ENCODE results near the gene LYPD5. TPM values are rescaled to one million over a fixed set of nuclear protein-coding genes. Genes with fewer than 3 reads are reported as not detected.
A peak's percentile ranks its signal among the peaks of the same experiment; 100 is the strongest.
"Not testable (repeated sequence)": the region's sequence is repeated elsewhere in the genome, so short reads cannot be mapped to it uniquely, and the experiment has no call there.

The LYPD5 gene, protein sequence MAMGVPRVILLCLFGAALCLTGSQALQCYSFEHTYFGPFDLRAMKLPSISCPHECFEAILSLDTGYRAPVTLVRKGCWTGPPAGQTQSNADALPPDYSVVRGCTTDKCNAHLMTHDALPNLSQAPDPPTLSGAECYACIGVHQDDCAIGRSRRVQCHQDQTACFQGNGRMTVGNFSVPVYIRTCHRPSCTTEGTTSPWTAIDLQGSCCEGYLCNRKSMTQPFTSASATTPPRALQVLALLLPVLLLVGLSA
- total RNA-seq, result 1 to 10 TPM in 1 of 2 experiments, under 1 TPM in 1; 0.62 to 1.2 TPM

DNA sequence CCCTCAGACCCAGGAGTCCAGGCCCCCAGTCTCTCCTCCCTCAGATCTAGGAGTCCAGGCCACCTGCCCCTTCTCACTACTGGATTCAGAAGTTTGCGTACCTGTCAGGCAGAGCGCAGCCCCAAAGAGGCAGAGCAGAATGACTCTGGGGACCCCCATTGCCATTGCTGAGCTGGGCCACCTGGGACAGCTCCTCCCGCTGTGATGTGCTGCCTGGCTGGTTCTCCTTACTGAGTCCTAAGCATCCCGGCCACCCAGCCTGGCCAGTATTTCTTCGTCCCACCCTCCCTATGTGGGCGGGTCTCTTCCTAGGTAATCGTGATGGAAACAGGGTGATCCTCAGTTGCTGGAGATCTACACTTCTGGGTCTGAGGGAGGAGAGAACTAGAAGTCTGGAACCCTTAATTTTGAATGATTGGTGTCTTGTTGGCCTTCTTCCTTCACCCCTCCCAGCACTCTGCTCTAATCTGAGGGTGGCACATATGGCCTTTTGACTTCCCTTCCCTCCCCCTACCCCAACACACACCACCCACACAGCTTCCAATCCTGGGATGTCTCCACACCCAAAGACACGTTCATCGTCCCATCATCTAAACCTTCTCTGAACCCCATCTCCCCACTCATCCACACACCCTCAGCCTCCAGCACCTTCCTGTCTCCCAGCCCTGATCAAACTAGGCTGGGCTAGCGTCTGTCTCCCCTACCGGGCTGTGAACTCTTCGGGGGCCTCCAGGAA is at the start of gene LYPD5:
TSS of gene LYPD5 (minus strand) at position 232 of the 736 bp plus-strand sequence. CDS start at position 165, 67 bp downstream.
- intact Hi-C loops (cut with micrococcal nuclease), result no loop called here
- H3K4me1 Mint-ChIP-seq (ENCODE audit: low read depth), result peaks cover 10% of the 10 kb centered on the region
- H3K36me3 Mint-ChIP-seq, result no peaks in the 10 kb centered on the region
- no peaks in the 10 kb centered on the region for H3K9me3 Mint-ChIP-seq
- no peak within 1 kb of the TSS for H3K27ac Mint-ChIP-seq
- DNase-seq, result no peak
- H3K4me3 Mint-ChIP-seq, result no peak within 1 kb of the TSS
- H3K27me3 Mint-ChIP-seq, result no peaks in the 10 kb centered on the region
- POLR2A ChIA-PET, result no interaction called here
- CTCF ChIA-PET, result no interaction called here

DNA sequence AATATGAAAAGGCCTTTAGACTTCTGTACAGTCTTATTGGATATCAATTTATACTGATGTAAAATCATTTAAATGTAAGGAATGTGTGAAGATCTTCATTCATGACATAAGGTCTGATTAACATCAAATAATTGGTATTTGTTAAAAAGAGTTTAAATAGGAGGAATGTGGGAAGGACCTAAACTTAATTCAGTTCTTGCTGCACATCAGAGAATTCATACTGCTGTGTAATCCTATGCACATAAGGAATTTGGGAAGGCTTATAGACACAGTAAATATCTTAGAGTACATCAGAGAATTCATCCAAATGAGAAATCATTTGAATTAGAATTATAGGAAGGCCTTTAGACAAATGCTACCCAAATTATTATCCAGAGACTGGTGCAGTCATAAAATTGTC is 46.6 kb upstream of the LYPD5 start:
- Mint-ChIP-seq H3K9me3 (peaks cover 77% of the 10 kb centered on the region), H3K27ac (no peak overlapping the region), H3K36me3 (peaks cover 47% of the 10 kb centered on the region), H3K4me1 (ENCODE audit: low read depth) (no peaks in the 10 kb centered on the region), H3K27me3 (no peaks in the 10 kb centered on the region), H3K4me3 (no peak overlapping the region)
- DNase-seq, result no peak
- POLR2A ChIA-PET, result no interaction called here
- CTCF ChIA-PET, result no interaction called here
- intact Hi-C loops (cut with micrococcal nuclease), result no loop called here

DNA sequence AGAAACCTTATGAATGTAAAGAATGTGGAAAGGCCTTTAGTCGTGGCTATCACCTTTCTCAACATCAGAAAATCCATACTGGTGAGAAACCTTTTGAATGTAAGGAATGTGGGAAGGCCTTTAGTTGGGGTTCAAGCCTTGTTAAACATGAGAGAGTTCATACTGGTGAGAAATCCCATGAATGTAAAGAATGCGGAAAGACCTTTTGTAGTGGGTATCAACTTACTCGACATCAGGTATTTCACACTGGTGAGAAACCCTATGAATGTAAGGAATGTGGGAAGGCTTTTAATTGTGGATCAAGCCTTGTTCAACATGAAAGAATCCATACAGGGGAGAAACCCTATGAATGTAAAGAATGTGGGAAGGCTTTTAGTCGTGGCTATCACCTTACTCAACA is 45.6 kb upstream of the LYPD5 start:
- DNase-seq, result no peak
- Mint-ChIP-seq H3K4me3 (no peak overlapping the region), H3K27ac (no peak overlapping the region), H3K4me1 (ENCODE audit: low read depth) (no peaks in the 10 kb centered on the region), H3K27me3 (no peaks in the 10 kb centered on the region), H3K36me3 (peaks cover 53% of the 10 kb centered on the region), H3K9me3 (peaks cover 74% of the 10 kb centered on the region)
- CTCF ChIA-PET, result no interaction called here
- intact Hi-C loops (cut with micrococcal nuclease), result no loop called here
- POLR2A ChIA-PET, result no interaction called here

DNA sequence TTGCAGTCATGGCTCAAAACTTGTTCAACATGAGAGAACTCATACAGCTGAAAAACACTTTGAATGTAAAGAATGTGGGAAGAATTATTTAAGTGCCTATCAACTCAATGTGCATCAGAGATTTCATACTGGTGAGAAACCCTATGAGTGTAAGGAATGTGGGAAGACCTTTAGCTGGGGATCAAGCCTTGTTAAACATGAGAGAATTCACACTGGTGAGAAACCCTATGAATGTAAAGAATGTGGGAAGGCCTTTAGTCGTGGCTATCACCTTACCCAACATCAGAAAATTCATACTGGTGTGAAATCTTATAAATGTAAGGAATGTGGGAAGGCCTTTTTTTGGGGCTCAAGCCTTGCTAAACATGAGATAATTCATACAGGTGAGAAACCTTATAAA is 45.0 kb upstream of the LYPD5 start:
- POLR2A ChIA-PET, result no interaction called here

DNA sequence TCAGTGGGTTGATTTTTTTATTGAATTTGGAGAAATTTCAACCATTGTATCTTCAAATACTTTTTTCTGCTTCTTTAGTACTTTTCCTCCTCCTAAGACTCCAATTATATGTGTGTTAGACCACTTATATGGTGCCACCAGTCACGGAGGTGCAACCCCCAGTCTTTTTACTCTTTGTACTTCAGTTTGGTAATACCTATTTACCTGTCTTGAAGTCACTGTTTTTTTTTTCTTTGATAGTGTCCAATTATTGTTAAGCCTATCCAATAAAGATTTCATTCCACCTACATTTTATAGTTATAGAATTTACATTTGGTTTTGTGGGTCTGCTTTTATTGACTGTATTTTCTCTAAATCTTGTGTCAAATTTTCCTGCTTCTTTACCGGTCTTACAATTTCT is 39.8 kb upstream of the LYPD5 start:
- CTCF ChIA-PET, result no interaction called here
- Mint-ChIP-seq H3K36me3 (peaks cover 81% of the 10 kb centered on the region), H3K4me1 (ENCODE audit: low read depth) (no peaks in the 10 kb centered on the region), H3K27me3 (no peaks in the 10 kb centered on the region), H3K27ac (no peak overlapping the region), H3K4me3 (no peak overlapping the region), H3K9me3 (peaks cover 67% of the 10 kb centered on the region)
- POLR2A ChIA-PET, result no interaction called here
- intact Hi-C loops (cut with micrococcal nuclease), result no loop called here
- DNase-seq, result no peak

More for the DNA sequence above, 45.0 kb upstream of the LYPD5 start:
- Mint-ChIP-seq H3K27me3 (no peaks in the 10 kb centered on the region), H3K36me3 (peaks cover 54% of the 10 kb centered on the region), H3K4me1 (ENCODE audit: low read depth) (no peaks in the 10 kb centered on the region), H3K27ac (no peak overlapping the region), H3K4me3 (no peak overlapping the region), H3K9me3 (peaks cover 71% of the 10 kb centered on the region)
- intact Hi-C loops (cut with micrococcal nuclease), result no loop called here
- CTCF ChIA-PET, result interaction anchor here (0.6 kb wide), 1 partner anchor 605 kb away, joined by 3 read pairs; no protein-coding TSS in a partner anchor
- no peak for DNase-seq

DNA sequence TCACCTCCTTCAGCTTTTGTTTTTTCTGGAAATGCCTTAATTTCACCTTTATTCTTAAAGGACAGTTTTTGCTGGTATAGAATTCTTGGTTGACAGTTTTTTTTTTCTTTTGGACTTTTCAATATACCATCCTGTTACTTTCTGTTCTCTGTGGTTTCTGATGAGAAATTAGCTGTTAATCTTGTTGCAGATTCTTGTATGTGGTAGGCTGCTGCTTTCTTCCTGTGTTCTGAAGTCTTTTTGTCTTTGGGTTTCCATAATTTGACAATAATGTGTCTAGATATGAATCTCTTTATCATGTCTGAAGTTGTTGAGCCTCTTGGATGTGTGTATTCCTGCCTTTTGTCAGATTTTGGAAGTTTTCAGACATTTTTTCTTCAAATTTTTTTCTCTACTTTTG is 36.9 kb upstream of the LYPD5 start:
- no peak for DNase-seq
- Mint-ChIP-seq H3K36me3 (peaks cover 87% of the 10 kb centered on the region), H3K27ac (no peak overlapping the region), H3K27me3 (no peaks in the 10 kb centered on the region), H3K4me3 (no peak overlapping the region), H3K9me3 (peaks cover 63% of the 10 kb centered on the region), H3K4me1 (ENCODE audit: low read depth) (no peaks in the 10 kb centered on the region)
- CTCF ChIA-PET, result no interaction called here
- POLR2A ChIA-PET, result no interaction called here
- intact Hi-C loops (cut with micrococcal nuclease), result no loop called here

DNA sequence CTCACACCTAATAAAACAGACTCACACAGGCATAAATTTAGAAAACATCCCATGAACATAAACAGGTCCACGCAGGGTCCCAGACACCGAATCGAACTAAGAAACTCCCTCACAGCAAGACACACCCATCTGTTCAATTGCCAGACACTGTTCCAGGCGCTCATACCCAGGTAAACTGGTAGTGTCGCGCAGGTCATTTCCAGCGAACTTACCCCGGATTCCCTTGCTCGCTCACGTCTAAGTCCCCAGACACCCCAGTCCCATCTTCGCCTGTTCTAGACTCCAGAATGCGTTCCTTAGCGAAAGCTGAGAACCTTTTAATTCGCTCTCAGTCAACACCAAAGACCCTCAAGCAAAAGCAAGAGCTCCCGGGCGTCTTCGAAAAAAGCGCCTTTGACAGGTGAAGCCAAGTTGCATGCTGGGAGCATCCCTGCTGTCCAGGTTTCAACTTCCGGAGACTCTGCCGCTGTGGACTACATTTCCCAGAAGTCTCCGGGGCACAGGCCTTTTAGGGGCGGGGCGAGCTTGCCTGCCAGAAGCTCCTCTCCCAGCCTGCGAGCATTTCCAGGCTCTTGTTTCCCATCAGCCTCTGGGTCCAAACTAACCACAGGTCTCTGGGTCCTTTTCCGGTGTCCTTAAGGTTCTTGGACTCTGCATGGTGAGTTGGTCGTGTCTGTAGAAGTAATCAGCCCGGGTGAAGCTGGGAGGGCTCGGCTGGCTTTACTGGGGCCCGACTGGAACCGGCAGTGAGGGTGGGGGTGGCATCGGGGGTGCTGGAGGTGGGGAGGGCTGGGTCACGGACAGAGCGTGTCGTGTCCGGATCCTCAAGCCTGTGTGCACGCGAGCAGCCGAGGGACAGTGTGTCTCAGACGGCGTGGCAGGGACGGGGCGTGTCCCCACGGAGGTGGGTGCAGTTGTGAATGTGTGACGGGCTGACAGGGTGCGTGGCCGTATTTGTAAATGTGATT is 24.8 kb upstream of the LYPD5 start, which contains the start of gene ZNF283:
TSS of gene ZNF283 (plus strand) at position 535 of the 968 bp plus-strand sequence. CDS start 6,184 bp downstream, outside the sequence.
- POLR2A ChIA-PET, result interaction anchor here (0.7 kb wide), 1 partner anchor 1089 kb away, joined by 3 read pairs; no protein-coding TSS in a partner anchor

DNA sequence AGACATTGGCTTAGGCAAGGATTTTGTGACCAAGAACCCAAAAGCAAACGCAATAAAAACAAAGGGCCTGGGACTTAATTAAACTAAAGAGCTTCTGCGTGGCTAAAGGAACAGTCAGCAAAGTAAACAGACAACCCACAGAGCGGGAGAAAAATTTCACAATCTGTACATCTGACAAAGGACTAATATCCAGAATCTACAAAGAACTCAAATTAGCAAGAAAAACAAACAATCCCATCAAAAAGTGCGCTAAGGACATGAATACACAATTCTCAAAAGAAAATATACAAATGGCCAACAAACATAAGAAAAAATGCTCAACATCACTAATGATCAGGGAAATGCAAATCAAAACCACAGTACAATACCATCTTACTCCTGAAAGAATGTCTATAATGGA is 22.3 kb upstream of the LYPD5 start:
- intact Hi-C loops (cut with micrococcal nuclease); H3K27ac Mint-ChIP-seq; H3K9me3 Mint-ChIP-seq; H3K4me3 Mint-ChIP-seq; CTCF ChIA-PET; POLR2A ChIA-PET; DNase-seq: not testable (repeated sequence)
- Mint-ChIP-seq H3K36me3 (peaks cover 16% of the 10 kb centered on the region), H3K4me1 (ENCODE audit: low read depth) (peaks cover 28% of the 10 kb centered on the region), H3K27me3 (peaks cover 12% of the 10 kb centered on the region)

More for the DNA sequence above, 24.8 kb upstream of the LYPD5 start, which contains the start of gene ZNF283:
- Mint-ChIP-seq H3K9me3 (peaks cover 8% of the 10 kb centered on the region), H3K4me3 (peak within 1 kb of the TSS; percentile 88), H3K36me3 (peaks cover 34% of the 10 kb centered on the region), H3K27ac (peak within 1 kb of the TSS; percentile 54), H3K27me3 (no peaks in the 10 kb centered on the region), H3K4me1 (ENCODE audit: low read depth) (peaks cover 16% of the 10 kb centered on the region)
- CTCF ChIA-PET, result interaction anchor here (0.6 to 1.6 kb wide), 3 partner anchors 18 to 673 kb away, joined by 3 to 4 read pairs (median 4); partner anchors contain the start of gene ZNF180
- DNase-seq, result peak; percentile 92
- intact Hi-C loops (cut with micrococcal nuclease), result loop anchor here (1.0 to 2.0 kb wide), 5 partner anchors 74 to 674 kb away; partner anchors contain the start of genes ZNF180, ZNF221, ZNF284 and ZNF45

DNA sequence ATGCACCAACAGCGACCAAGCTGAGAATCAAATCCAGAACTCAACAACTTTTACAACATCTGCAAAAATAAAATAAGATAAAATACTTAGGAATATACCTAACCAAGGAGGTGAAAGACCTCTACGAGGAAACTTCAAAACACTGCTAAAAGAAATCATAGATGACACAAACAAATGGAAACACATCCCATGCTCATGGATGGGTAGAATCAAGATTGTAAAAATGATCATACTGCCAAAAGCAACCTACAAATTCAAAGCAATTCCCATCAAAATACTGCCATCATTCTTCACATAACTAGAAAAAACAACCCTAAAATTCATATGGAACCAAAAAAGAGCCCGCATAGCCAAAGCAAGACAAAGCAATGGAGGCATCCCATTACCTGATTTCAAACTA is 21.6 kb upstream of the LYPD5 start:
- H3K27ac Mint-ChIP-seq; CTCF ChIA-PET; H3K9me3 Mint-ChIP-seq; intact Hi-C loops (cut with micrococcal nuclease); POLR2A ChIA-PET; H3K4me3 Mint-ChIP-seq; DNase-seq: not testable (repeated sequence)
- H3K36me3 Mint-ChIP-seq, result peaks cover 12% of the 10 kb centered on the region
- peaks cover 12% of the 10 kb centered on the region for H3K27me3 Mint-ChIP-seq
- peaks cover 28% of the 10 kb centered on the region for H3K4me1 Mint-ChIP-seq (ENCODE audit: low read depth)

DNA sequence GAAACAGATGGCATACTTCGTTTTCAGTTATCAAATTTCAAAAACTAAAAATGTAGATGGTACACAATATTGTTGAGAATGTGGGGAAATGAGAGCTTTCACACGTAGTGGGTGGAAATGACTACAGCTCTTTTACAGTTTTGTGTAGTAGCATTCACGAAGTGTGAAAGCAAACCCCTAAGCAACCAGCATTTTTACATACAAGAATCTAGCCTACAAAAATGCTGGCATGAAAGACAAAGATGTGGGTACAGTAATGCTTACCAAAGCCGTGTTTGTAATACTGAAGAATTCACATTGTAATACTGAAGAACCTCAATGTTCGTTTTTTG is 18.6 kb upstream of the LYPD5 start:
- DNase-seq, result no peak
- Mint-ChIP-seq H3K36me3 (no peaks in the 10 kb centered on the region), H3K27me3 (peaks cover 17% of the 10 kb centered on the region), H3K4me3 (peak overlapping the region; percentile 67), H3K4me1 (ENCODE audit: low read depth) (peaks cover 11% of the 10 kb centered on the region), H3K27ac (peak overlapping the region; percentile 31), H3K9me3 (no peaks in the 10 kb centered on the region)
- ChIA-PET POLR2A (no interaction called here), CTCF (interaction anchor here (1.4 to 1.5 kb wide), 2 partner anchors 11 to 24 kb away, joined by 3 to 7 read pairs; no protein-coding TSS in a partner anchor)
- intact Hi-C loops (cut with micrococcal nuclease), result no loop called here

DNA sequence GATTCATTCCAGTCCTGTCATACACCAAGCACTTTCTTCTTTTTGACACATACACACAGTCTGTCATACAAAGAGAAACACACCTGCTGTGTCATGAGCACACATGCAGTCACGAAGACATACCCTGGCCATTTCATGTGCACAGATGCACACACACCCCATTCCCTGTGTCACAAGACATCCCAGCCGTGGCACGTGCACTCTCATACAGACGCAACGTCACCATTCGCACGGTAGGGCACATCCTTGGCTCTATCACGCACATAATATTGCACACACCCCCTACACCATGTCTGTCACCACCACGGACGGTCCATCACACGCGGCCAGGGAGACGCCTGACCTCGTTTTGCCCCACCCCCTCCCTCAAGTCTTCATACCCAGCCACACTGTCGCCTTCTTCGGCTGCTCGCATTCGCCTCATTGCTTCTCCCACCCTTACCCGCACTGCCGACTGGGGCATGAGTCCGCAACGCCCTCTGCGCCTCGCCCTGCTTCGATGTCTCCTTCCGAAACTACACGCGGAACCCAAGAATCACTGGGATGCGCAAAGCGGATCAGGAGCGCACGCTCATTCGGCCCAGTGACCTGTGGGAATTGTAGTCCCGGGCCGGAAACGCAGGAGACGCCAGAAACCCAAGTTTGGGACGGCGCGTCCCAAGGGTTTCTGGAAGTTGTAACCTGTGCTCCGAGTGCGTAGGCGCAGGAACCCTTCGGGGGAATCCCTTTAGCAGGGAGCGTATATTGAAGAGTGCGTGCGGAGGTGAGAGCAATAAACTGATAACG is 18.0 kb upstream of the LYPD5 start:
- Mint-ChIP-seq H3K27ac (peak overlapping the region; percentile 31), H3K27me3 (peaks cover 17% of the 10 kb centered on the region), H3K36me3 (no peaks in the 10 kb centered on the region), H3K4me3 (peak overlapping the region; percentile 67), H3K9me3 (no peaks in the 10 kb centered on the region), H3K4me1 (ENCODE audit: low read depth) (peaks cover 11% of the 10 kb centered on the region)
- intact Hi-C loops (cut with micrococcal nuclease), result no loop called here
- DNase-seq, result peak; percentile 64
- ChIA-PET POLR2A (interaction anchor here (1.4 kb wide), 1 partner anchor 295 kb away, joined by 3 read pairs; no protein-coding TSS in a partner anchor), CTCF (interaction anchor here (0.8 to 1.4 kb wide), 2 partner anchors 11 kb away, joined by 4 to 7 read pairs; no protein-coding TSS in a partner anchor)
